Measurements from ENCODE around the gene DLX1.
A peak's percentile ranks its signal among the peaks of the same experiment; 100 is the strongest.

GRCh38 chr2:172095905-172096625 lies 10.8 kb downstream of the DLX1 start:
- TF ChIP-seq CTCF (IDR thresholded peaks at IDR 0.05 in 4 of 5, conservative IDR thresholded peaks at IDR 0.05 in 1 of 5) (peak in 1 of 5 experiments; percentile 10), POLR2A (IDR thresholded peaks at IDR 0.05) (no peak)
